AG08395 (cell line): ENCODE data around the gene OGFOD1.
A peak's percentile ranks its signal among the peaks of the same experiment; 100 is the strongest.
"Not testable (repeated sequence)": the region's sequence is repeated elsewhere in the genome, so short reads cannot be mapped to it uniquely, and the experiment has no call there.

Source experiments
- DNase-seq: peaks from one replicate; pipeline ENCODE4 v3.0.0; 2012; ENCODE audit warnings: mixed read lengths, low spot score

Gene OGFOD1

GRCh38 chr16:56480776-56481467 is 29.6 kb downstream of the OGFOD1 start:
- no peak for DNase-seq

DNA sequence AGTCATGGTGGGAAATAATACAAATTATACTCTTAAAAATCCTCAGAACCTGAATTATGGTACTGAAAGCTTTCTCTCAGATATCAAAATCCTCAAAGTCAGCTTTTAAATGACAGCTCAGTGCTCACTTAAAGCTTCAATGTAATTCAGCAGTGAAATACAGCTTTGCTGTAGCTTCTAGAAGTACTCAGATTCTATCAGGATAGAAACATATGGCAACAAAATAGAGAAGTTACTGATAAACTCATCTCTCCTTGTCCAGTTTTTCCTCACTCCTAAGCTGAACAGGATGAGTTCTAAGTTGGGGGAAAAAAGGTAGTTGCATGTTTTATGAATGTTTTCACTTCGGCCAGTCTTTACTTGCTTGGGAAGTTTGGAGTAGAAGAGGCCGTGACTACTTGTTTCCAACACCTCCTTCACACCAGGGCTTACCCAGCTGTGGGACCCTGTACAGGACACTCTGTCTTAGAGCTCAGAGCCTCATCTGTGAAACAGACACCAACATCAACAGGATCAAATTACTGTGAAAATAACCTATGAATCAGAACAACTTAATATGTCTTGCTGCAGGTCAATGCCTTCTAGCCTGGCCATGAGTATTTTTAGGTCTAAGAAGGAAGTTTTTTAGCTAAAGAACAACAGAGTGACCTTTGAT is 30.2 kb downstream of the OGFOD1 start:
- no peak for DNase-seq

- DNase-seq, result no peak
These were observed 31.4 kb downstream of the OGFOD1 start for GRCh38 chr16:56482683-56483236.

GRCh38 chr16:56483394-56483793 is 32.0 kb downstream of the OGFOD1 start:
- no peak for DNase-seq

- DNase-seq, result no peak
These were observed 36.7 kb downstream of the OGFOD1 start for GRCh38 chr16:56488035-56488434.

GRCh38 chr16:56488868-56489267 is 37.5 kb downstream of the OGFOD1 start:
- DNase-seq, result not testable (repeated sequence)

GRCh38 chr16:56491657-56492261 is 40.4 kb downstream of the OGFOD1 start:
- no peak for DNase-seq

DNA sequence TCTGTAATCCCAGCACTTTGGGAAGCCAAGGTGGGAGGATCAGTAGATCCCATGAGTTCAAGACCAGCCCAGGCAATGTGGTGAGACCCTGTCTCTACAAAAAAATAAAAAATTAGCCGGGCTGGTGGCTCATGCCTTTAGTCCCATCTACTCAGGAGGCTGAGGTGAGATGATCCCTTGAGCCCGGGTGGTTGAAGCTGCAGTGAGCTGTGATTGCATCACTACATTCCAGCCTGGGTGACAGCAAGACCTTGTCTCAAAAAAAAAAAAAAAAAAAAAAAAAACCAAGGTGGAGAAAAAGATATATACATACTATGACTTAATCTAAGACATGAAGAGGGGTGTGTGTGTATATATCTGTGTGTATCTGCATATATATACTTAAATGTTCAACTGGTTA is 41.8 kb downstream of the OGFOD1 start:
- no peak for DNase-seq

DNA sequence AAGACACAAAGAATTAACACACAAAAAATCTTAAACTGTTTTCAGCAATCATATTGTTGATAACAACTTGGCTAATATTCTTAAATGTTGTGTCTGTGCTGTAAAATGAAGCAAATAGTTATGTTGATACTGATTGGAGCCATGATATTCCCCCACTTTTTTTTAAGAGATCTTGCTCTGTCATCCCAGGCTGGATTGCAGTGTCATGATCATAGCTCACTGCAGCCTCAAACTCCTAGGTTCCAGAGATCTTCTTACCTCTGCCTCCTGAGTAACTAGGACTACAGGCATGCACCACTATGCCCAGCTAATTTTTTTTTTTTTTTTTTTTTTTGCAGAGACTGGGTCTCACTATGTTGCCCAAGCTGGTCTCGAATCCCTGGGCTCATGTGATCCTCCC is 42.5 kb downstream of the OGFOD1 start:
- no peak for DNase-seq

DNA sequence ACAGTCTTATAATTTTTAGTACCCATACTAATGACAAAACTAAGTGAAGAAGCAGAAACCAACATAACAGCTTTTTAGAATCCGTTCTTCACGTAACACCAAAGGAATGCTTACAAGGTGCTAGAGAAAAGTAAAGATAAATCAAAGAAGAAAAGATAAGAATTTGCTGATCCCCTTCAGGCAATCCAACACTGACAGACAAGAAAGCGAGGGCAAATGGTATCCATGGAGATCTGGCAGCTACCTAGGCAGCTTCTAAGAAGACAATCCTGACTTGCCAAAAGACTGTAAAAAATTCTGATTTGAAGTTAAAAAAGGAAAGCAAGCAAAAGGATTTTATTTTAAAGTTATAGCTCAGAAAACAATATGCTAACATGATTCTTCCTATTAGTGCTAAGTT is 53.8 kb downstream of the OGFOD1 start:
- no peak for DNase-seq

DNA sequence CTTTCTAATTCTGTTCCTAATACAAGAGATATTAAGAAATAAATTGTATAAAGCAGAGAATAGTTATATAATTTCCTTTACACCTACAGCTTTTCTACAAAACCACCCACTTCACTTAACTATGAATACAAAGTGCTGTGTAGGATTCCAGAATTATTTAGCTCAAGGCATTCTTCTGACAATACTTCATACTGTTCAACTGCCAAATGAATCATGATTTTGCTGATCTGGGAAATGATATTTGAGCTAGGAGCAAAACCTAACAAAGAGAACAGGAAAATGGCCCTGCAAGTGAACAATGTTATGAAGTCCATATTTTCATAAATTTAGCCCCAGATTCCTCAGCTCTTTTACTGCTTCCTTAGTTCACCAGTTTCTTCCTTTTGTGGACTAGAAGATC is 55.6 kb downstream of the OGFOD1 start:
- DNase-seq, result peak; percentile 58

DNA sequence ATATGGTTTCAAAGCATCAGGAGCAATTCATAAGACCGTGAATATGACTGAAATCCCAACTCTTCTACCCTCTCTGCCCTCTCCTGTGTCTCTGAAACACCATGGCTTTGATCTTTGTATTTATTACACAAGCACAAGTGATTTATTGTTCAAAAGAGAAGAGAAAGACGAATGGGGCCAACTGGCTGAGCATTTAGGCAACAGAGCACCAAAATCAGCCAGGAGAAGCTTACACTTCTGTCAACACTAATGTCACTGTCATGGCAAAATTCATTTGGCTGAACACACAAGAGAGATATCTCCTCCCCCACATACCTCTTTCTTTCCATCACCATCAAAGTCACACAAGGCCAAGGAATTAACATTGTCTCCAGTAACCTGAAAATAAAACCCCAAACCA is 59.2 kb downstream of the OGFOD1 start:
- DNase-seq, result no peak

GRCh38 chr16:56512025-56512424 is 60.7 kb downstream of the OGFOD1 start:
- DNase-seq, result no peak

- DNase-seq, result no peak
These were observed 61.7 kb downstream of the OGFOD1 start for GRCh38 chr16:56513091-56513490.

- DNase-seq, result peak; percentile 61
These were observed 62.6 kb downstream of the OGFOD1 start for GRCh38 chr16:56513972-56514371.

GRCh38 chr16:56514845-56515244 is 63.5 kb downstream of the OGFOD1 start:
- no peak for DNase-seq

GRCh38 chr16:56515665-56516064 is 64.3 kb downstream of the OGFOD1 start:
- no peak for DNase-seq

DNA sequence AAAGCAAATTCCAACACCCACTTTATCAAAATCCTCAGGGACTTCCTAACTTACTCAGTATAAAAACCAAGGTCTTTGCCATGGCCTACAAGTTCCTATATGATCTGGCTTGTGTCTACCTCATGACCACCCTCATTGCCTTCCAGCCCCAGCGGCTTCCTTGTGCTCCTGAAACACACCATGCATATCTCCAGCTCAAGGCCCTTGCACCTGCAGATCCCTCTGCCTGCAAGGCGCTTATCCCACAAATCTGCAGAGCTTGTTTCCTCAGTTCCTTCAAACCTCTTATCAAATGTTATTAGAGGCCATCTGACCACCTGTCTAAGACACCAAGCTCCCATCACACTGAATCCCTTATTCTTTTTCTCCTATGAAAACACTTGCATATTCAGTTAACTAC is 65.9 kb downstream of the OGFOD1 start:
- DNase-seq, result no peak

DNA sequence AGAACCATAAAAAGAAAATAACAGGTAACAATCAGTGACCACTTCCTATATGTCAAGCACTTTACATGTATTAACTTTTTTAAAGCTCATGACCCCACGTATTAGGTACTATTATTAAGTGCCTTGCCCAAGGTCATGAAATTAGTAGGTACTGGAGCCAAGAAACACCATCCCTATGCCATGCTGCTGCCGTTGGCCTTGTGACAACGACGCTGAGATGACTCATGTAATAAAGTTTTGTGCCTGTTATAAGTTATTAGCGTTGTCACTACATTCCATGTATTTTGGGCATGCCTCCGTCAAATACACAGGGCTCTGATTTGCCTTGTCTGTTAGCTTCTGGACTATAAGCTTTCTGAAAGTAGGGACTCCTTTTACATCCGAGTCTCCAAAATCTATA is 67.1 kb downstream of the OGFOD1 start:
- DNase-seq, result no peak

DNA sequence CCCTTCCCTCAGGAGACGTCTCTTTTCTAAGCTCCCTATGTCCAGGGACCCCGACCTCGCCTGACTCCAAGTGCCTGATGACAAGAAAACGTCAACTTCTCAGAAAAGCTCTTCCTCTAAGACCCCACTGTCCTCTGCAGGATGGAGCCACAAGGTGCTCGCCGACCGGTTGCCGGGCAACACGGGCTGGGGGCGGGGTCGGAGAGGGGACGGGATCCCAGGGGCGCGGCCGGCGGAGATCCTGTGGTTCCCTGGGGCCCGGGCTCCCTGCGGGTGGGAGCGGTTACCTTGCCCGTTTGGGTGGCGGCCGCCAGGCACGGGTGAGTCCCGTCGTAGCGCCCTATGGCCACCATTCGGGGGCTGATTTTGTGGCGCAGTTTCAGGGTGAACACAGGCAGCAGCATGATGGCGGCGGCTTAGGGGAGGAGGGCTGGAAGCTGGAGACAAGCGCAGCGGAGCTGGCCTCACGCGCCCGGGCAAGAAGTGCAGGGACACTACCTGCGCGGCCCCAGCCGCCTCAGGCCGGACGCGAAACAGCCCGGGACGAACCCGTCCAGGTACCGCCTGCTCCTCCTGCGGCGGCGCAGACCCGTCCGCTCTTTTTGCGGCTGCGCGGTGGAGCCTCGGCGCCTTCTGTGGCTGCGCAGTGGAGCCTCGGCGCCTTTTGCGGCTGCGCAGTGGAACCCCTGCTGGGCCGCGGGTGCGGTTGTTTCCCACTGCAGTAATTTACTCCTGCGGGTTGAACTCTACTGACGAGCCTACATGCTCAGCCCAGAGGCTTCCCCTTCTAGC is 68.3 kb downstream of the OGFOD1 start, which contains the start of gene BBS2:
Gene BBS2 (minus strand): TSS at position 566 of the 792 bp plus-strand sequence. CDS start 162 bp downstream, at position 404.
- DNase-seq, result peak; percentile 97

GRCh38 chr16:56520251-56520577 is 68.9 kb downstream of the OGFOD1 start:
- no peak for DNase-seq

DNA sequence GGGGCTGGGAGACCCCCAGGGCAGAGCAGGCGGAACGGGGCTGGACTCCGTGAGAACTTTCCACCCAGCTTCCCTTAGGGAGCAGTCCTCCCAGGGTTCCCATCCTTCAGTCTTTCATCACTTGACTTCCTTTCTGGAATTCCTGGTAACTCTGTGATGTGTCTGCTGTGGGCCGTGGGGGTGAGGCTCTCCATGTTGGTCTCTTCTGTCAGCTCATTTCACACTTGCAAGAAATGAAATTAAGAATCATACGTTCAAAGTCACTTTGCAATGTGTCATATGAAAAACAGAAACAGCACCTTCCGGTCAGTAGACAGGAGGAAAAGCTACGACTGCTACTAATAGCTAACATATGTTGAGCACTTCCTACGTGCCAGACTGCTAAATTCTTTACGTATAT is 73.9 kb downstream of the OGFOD1 start:
- DNase-seq, result peak; percentile 62
